IPS DF 4.7 (cell line): ENCODE measurements around the gene LPP.

ENCODE experiments used
- DNase-seq: peaks from one replicate; pipeline ENCODE4 v3.0.0-alpha.2; 2013; ENCODE audit warnings: low spot score; ENCODE audit errors: extremely low read depth

LPP gene

GRCh38 chr3:188353426-188353825 lies 199.5 kb downstream of the LPP start:
- no peak for DNase-seq

GRCh38 chr3:188358787-188359493 lies 205.0 kb downstream of the LPP start:
- no peak for DNase-seq

- no peak for DNase-seq
These were observed 206.5 kb downstream of the LPP start for GRCh38 chr3:188360364-188360881.

- DNase-seq, result no peak
These were observed 207.9 kb downstream of the LPP start for GRCh38 chr3:188361888-188362287.

- DNase-seq, result no peak
These were observed 208.5 kb downstream of the LPP start for GRCh38 chr3:188362405-188362831.

- DNase-seq, result no peak
These were observed 211.2 kb downstream of the LPP start for GRCh38 chr3:188365184-188365583.

- DNase-seq, result no peak
These were observed 212.2 kb downstream of the LPP start for GRCh38 chr3:188365988-188366698.

GRCh38 chr3:188367678-188368077 lies 213.7 kb downstream of the LPP start:
- DNase-seq, result no peak

GRCh38 chr3:188369526-188369925 lies 215.6 kb downstream of the LPP start:
- no peak for DNase-seq

GRCh38 chr3:188370081-188370830 lies 216.3 kb downstream of the LPP start:
- DNase-seq, result no peak

GRCh38 chr3:188378786-188379185 lies 224.8 kb downstream of the LPP start:
- DNase-seq, result no peak

- DNase-seq, result no peak
These were observed 226.3 kb downstream of the LPP start for GRCh38 chr3:188380252-188380651.

GRCh38 chr3:188380722-188381121 lies 226.8 kb downstream of the LPP start:
- no peak for DNase-seq

- DNase-seq, result no peak
These were observed 229.8 kb downstream of the LPP start for GRCh38 chr3:188383748-188384147.

- no peak for DNase-seq
These were observed 231.3 kb downstream of the LPP start for GRCh38 chr3:188385295-188385694.

- no peak for DNase-seq
These were observed 235.9 kb downstream of the LPP start for GRCh38 chr3:188389711-188390342.

- DNase-seq, result no peak
These were observed 236.4 kb downstream of the LPP start for GRCh38 chr3:188390343-188390718.

- no peak for DNase-seq
These were observed 237.0 kb downstream of the LPP start for GRCh38 chr3:188390775-188391443.

GRCh38 chr3:188391592-188391991 lies 237.6 kb downstream of the LPP start:
- no peak for DNase-seq

- no peak for DNase-seq
These were observed 238.1 kb downstream of the LPP start for GRCh38 chr3:188392076-188392475.

GRCh38 chr3:188394623-188395022 lies 240.7 kb downstream of the LPP start:
- DNase-seq, result no peak
